Central memory CD8-positive, alpha-beta T cell (primary cell): ENCODE measurements around the gene SHISA6.

ENCODE experiments used
- ATAC-seq: fragments of 150-1000 bp; cut with Tn5 transposase; replicated peaks from 2 replicates; pipeline ENCODE4 v1.10.0; 2022; ENCODE audit warnings: mild to moderate bottlenecking, moderate FRiP score, moderate number of reproducible peaks; ENCODE audit not compliant: poor library complexity, severe bottlenecking; ENCODE audit errors: extremely low read depth
- DNase-seq, 2 donors: peaks; one replicate each; pipeline ENCODE4 v3.0.0; 2021; ENCODE audit warnings: low spot score in 2 of 2
- H3K27ac Mint-ChIP-seq: one replicate; pipeline ENCODE4 v1.8.0; 2022; ENCODE audit warnings: low read depth, mild to moderate bottlenecking, moderate library complexity, mixed read lengths
- H3K27me3 Mint-ChIP-seq: one replicate; pipeline ENCODE4 v1.8.0; 2022; ENCODE audit warnings: mixed read lengths
- H3K36me3 Mint-ChIP-seq: one replicate; pipeline ENCODE4 v1.8.0; 2022; ENCODE audit warnings: mild to moderate bottlenecking, moderate library complexity, mixed read lengths; ENCODE audit not compliant: insufficient read depth
- H3K4me1 Mint-ChIP-seq: one replicate; pipeline ENCODE4 v1.8.0; 2022; ENCODE audit warnings: mixed read lengths
- H3K4me3 Mint-ChIP-seq: one replicate; pipeline ENCODE4 v1.8.0; 2022; ENCODE audit warnings: mild to moderate bottlenecking, moderate library complexity, mixed read lengths
- H3K9me3 Mint-ChIP-seq: one replicate; pipeline ENCODE4 v1.8.0; 2022; ENCODE audit warnings: mixed read lengths

The SHISA6 gene

DNA sequence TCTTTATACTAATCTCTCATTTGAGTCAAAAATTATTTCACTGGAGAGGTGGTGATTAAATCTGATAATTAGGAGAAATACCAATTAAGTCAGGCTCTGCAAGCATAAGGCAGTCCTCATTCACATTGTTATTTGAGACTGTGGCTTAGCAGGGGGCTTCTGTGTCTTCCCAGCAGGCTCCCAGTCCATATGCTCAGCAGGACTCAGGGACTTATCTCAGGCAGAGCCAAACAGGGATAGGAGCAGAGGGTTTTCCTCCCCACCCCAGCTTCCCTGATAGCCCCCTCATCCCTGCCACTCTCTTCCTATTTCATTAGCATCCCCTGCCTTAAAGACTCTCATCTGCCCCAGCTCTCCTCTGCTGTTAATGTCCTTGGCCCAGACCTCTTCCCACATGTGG lies 252.9 kb downstream of the SHISA6 start:
- DNase-seq (no peak), ATAC-seq (no peak)
- H3K27me3 Mint-ChIP-seq, result no peaks in the 10 kb centered on the region
- H3K27ac Mint-ChIP-seq, result no peak overlapping the region
- H3K9me3 Mint-ChIP-seq, result peaks cover 28% of the 10 kb centered on the region
- H3K4me3 Mint-ChIP-seq, result no peak overlapping the region
- no peaks in the 10 kb centered on the region for H3K36me3 Mint-ChIP-seq
- H3K4me1 Mint-ChIP-seq, result no peaks in the 10 kb centered on the region

GRCh38 chr17:11495613-11496012 lies 254.6 kb downstream of the SHISA6 start:
- no peak for ATAC-seq
- Mint-ChIP-seq H3K27ac (no peak overlapping the region), H3K27me3 (no peaks in the 10 kb centered on the region), H3K4me3 (no peak overlapping the region), H3K36me3 (no peaks in the 10 kb centered on the region), H3K9me3 (peaks cover 28% of the 10 kb centered on the region), H3K4me1 (no peaks in the 10 kb centered on the region)
- no peak for DNase-seq

DNA sequence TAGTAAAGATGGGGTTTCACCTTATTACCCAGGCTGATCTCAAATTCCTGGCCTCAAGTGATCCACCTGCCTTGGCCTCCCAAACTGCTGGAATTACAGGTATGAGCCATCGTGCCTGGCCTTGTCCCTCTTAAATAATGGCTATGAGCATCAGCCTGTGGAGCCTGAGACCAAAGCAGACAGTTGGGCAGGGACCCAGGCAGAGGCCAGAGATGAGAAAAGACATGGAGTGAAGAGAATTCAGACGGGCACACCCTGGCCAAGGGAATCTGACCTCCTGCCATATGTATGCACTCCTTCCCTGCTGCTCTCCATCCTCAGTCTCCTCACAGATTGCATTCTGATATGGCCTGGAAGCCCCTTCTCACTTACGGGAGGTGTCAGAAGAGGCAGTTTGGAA lies 258.9 kb downstream of the SHISA6 start:
- no peak for ATAC-seq
- DNase-seq, result no peak
- Mint-ChIP-seq H3K4me1 (no peaks in the 10 kb centered on the region), H3K27me3 (no peaks in the 10 kb centered on the region), H3K27ac (no peak overlapping the region), H3K9me3 (peaks cover 34% of the 10 kb centered on the region), H3K36me3 (no peaks in the 10 kb centered on the region), H3K4me3 (no peak overlapping the region)

DNA sequence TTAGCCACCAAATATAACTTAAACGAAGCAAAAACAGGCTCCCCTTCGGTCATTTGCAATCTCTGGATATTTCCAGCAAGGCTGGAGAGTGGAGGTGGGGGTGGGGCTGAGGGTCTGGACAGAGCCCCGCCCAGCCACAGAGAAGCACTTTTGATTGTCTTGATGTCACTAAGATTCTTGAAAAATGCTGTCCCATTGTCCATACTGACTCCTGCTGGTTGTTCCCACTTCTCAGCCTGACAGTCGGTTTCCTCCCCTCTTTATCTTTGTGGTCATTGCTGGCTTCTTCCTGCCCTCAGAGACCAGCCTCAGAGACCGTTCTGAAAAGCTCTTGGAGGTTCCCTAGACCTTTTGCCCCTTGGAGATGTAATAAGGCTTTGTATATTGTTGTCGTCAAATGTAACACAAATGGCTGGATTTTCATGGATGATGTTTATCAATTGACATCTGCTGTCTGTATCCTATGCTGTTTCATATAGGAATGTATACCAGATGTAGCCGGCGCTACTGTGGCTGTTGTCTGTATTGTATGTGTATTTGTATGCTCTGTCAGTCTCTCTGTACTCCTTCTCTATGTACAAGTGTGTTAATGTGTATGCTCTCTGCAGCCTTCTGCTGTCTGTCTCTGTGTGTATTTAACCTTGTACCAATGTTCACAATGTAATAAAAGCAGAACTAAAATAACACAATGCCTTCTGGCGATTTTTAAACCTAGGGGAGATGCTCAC lies 262.5 kb downstream of the SHISA6 start:
- ATAC-seq, result no peak
- no peaks in the 10 kb centered on the region for H3K27me3 Mint-ChIP-seq
- H3K4me1 Mint-ChIP-seq, result no peaks in the 10 kb centered on the region
- H3K36me3 Mint-ChIP-seq, result no peaks in the 10 kb centered on the region
- no peak for DNase-seq
- no peak overlapping the region for H3K27ac Mint-ChIP-seq
- peaks cover 45% of the 10 kb centered on the region for H3K9me3 Mint-ChIP-seq
- no peak overlapping the region for H3K4me3 Mint-ChIP-seq

GRCh38 chr17:11506635-11507034 lies 265.6 kb downstream of the SHISA6 start:
- Mint-ChIP-seq H3K27me3 (no peaks in the 10 kb centered on the region), H3K36me3 (no peaks in the 10 kb centered on the region), H3K27ac (no peak overlapping the region), H3K4me1 (no peaks in the 10 kb centered on the region), H3K4me3 (no peak overlapping the region), H3K9me3 (peaks cover 47% of the 10 kb centered on the region)
- DNase-seq (no peak), ATAC-seq (no peak)

GRCh38 chr17:11511696-11512095 lies 270.7 kb downstream of the SHISA6 start:
- H3K4me3 Mint-ChIP-seq, result no peak overlapping the region
- H3K36me3 Mint-ChIP-seq, result no peaks in the 10 kb centered on the region
- no peaks in the 10 kb centered on the region for H3K27me3 Mint-ChIP-seq
- no peak for ATAC-seq
- peaks cover 34% of the 10 kb centered on the region for H3K9me3 Mint-ChIP-seq
- no peaks in the 10 kb centered on the region for H3K4me1 Mint-ChIP-seq
- DNase-seq, result no peak
- H3K27ac Mint-ChIP-seq, result no peak overlapping the region

DNA sequence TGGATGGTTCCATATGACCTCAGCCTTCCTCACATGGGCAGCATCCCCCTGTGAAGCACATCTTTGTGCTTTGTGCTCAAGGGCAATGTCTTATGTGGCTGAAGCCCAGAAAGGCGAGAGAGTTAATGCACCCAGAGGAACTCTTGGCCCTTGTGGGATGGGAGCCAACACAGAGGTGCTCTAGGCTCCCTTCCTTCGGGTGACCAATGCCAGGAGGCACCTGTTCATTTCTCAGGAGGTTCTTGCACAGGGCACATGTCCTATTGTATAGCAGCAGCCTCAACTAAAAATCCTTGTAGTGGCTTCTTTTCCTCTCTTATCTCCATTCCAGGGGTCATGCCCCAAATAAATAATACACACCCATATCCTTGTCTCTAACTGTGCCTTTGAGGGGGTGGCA lies 273.6 kb downstream of the SHISA6 start:
- no peaks in the 10 kb centered on the region for H3K27me3 Mint-ChIP-seq
- no peaks in the 10 kb centered on the region for H3K36me3 Mint-ChIP-seq

DNA sequence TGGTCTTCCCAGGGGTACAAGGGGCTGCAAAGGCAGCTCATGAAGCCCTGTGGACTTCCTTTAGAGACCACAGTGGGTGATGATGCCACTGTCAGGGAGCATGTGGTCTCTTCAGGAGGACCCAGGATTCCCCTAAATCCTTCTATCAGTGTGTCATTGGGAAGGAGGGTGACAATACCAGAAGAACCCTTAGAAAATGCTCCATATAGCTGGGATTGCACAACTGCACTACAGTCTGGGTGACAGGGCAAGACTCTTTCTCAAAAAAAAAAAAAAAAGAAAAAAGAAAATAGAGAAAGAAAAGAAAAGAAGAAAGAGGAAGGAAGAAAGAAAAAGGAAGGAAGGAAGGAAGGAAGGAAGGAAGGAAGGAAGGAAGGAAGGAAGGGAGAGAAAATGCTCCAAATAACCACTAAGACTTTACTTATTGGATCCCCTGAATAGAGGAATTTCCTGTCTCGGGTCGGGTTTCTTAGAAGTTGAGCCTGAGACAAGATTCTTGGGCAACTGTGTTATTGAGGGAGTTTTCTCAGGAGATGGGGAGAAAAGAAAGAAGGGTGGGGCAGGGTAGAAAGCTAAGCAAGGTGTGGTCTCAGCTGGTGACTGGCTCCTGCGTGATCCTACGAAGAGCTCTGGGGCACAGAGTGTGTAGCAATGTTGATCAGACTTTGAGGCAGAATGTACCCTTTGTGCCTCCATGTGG lies 274.1 kb downstream of the SHISA6 start:
- peaks cover 13% of the 10 kb centered on the region for H3K9me3 Mint-ChIP-seq

More for the DNA sequence above, 273.6 kb downstream of the SHISA6 start:
- no peak overlapping the region for H3K27ac Mint-ChIP-seq
- H3K9me3 Mint-ChIP-seq, result peaks cover 18% of the 10 kb centered on the region
- H3K4me1 Mint-ChIP-seq, result no peaks in the 10 kb centered on the region
- H3K4me3 Mint-ChIP-seq, result no peak overlapping the region
- ATAC-seq, result no peak
- DNase-seq, result no peak

GRCh38 chr17:11515901-11516300 lies 274.9 kb downstream of the SHISA6 start:
- no peak for ATAC-seq

More for the DNA sequence above, 274.1 kb downstream of the SHISA6 start:
- Mint-ChIP-seq H3K36me3 (no peaks in the 10 kb centered on the region), H3K4me3 (no peak overlapping the region), H3K4me1 (no peaks in the 10 kb centered on the region), H3K27me3 (no peaks in the 10 kb centered on the region), H3K27ac (no peak overlapping the region)
- no peak for ATAC-seq
- no peak for DNase-seq

DNA sequence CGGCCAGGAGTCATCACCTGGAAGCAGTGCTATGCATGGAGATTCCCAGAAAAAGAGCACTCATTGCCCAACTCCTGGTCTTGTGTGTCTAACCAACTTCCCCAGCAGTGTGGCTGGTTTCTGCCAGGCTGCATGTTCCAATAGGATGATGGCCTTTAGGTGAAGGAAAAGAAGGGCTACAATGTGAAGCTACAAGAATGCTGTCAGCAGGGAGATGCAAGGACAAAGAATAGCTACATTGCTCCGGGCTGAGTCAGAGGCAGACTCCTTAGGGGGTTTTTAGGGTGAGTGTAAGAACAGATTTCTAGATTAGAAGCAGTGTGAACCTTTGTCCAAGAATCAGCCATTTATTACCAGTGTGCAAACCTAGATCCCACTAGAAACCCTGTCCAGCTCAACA lies 294.2 kb downstream of the SHISA6 start:
- Mint-ChIP-seq H3K27me3 (no peaks in the 10 kb centered on the region), H3K4me3 (no peak overlapping the region), H3K4me1 (no peaks in the 10 kb centered on the region)

More at GRCh38 chr17:11515901-11516300, 274.9 kb downstream of the SHISA6 start:
- H3K27me3 Mint-ChIP-seq, result no peaks in the 10 kb centered on the region
- DNase-seq, result no peak
- H3K4me3 Mint-ChIP-seq, result no peak overlapping the region
- H3K4me1 Mint-ChIP-seq, result no peaks in the 10 kb centered on the region
- no peak overlapping the region for H3K27ac Mint-ChIP-seq
- peaks cover 11% of the 10 kb centered on the region for H3K9me3 Mint-ChIP-seq
- no peaks in the 10 kb centered on the region for H3K36me3 Mint-ChIP-seq

GRCh38 chr17:11538366-11538765 lies 297.4 kb downstream of the SHISA6 start:
- Mint-ChIP-seq H3K27ac (no peak overlapping the region), H3K4me1 (no peaks in the 10 kb centered on the region), H3K4me3 (no peak overlapping the region), H3K36me3 (no peaks in the 10 kb centered on the region), H3K27me3 (no peaks in the 10 kb centered on the region), H3K9me3 (peaks cover 21% of the 10 kb centered on the region)
- ATAC-seq (no peak), DNase-seq (no peak)

More for the DNA sequence above, 294.2 kb downstream of the SHISA6 start:
- Mint-ChIP-seq H3K27ac (no peak overlapping the region), H3K36me3 (no peaks in the 10 kb centered on the region), H3K9me3 (peaks cover 29% of the 10 kb centered on the region)
- no peak for DNase-seq
- ATAC-seq, result no peak

GRCh38 chr17:11539637-11540036 lies 298.6 kb downstream of the SHISA6 start:
- Mint-ChIP-seq H3K4me1 (no peaks in the 10 kb centered on the region), H3K27me3 (no peaks in the 10 kb centered on the region), H3K9me3 (peaks cover 17% of the 10 kb centered on the region), H3K27ac (no peak overlapping the region), H3K4me3 (no peak overlapping the region), H3K36me3 (no peaks in the 10 kb centered on the region)
- ATAC-seq (no peak), DNase-seq (no peak)

GRCh38 chr17:11545002-11545401 lies 304.0 kb downstream of the SHISA6 start:
- Mint-ChIP-seq H3K4me1 (no peaks in the 10 kb centered on the region), H3K4me3 (no peak overlapping the region), H3K27ac (no peak overlapping the region), H3K27me3 (no peaks in the 10 kb centered on the region), H3K9me3 (peaks cover 9% of the 10 kb centered on the region), H3K36me3 (no peaks in the 10 kb centered on the region)
- ATAC-seq, result no peak
- no peak for DNase-seq
